ENCODE data around the gene ZRANB1. TPM values are rescaled to one million over a fixed set of nuclear protein-coding genes. Genes with fewer than 3 reads are reported as not detected.
A peak's percentile ranks its signal among the peaks of the same experiment; 100 is the strongest.

Gene ZRANB1
- total RNA-seq, 4 donors from 2014 or later: 35.5 to 48.7 (median 44.3) TPM

DNA sequence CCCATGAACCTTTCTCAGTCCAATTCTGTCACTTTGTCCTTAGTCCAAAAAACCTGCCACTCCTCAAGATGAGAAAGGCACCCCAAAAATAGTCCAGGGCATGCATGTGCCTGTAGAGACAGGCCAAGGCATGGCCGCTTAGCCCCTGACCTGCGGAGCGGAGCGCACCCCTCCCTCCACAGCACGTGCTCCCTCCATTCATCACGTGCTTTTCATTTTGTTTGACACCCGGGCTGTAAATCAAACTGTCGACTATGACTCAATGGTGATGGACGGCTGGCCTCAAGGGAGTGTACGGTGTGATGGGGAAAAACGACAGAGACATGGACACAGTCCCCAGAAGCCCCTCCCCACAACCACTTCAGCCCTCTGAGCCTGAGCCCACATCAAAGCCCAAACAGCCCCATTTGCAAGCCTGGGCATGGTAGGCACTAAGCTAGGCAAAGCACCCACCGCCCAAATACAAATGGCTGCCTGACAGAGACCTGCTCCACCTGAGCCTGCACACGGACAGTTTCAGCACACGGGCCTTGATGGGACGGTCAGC, 90.6 kb downstream of the ZRANB1 start:
- H3K27me3 ChIP-seq: no peaks in the 10 kb centered on the region
- no peak for ATAC-seq
- 40 to 95% methylated on average over 2 to 3 of the region's 15 CpGs for WGBS, 2 donors (ENCODE audit: low coverage in 1 of 2)
- no peaks in the 10 kb centered on the region for H3K9me3 ChIP-seq
- peaks cover 0 to 16% of the 10 kb centered on the region in 2 donors for H3K36me3 ChIP-seq
- H3K4me3 ChIP-seq: no peak overlapping the region
- TF ChIP-seq EP300 (IDR thresholded peaks at IDR 0.05) (no peak), POLR2AphosphoS5 (IDR thresholded peaks at IDR 0.05) (no peak), POLR2A (IDR thresholded peaks at IDR 0.05) (no peak)
- TF ChIP-seq, protein P1, sequence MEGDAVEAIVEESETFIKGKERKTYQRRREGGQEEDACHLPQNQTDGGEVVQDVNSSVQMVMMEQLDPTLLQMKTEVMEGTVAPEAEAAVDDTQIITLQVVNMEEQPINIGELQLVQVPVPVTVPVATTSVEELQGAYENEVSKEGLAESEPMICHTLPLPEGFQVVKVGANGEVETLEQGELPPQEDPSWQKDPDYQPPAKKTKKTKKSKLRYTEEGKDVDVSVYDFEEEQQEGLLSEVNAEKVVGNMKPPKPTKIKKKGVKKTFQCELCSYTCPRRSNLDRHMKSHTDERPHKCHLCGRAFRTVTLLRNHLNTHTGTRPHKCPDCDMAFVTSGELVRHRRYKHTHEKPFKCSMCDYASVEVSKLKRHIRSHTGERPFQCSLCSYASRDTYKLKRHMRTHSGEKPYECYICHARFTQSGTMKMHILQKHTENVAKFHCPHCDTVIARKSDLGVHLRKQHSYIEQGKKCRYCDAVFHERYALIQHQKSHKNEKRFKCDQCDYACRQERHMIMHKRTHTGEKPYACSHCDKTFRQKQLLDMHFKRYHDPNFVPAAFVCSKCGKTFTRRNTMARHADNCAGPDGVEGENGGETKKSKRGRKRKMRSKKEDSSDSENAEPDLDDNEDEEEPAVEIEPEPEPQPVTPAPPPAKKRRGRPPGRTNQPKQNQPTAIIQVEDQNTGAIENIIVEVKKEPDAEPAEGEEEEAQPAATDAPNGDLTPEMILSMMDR (IDR thresholded peaks at IDR 0.05): no peak
- no peak overlapping the region for H3K27ac ChIP-seq
- H3K4me1 ChIP-seq: peaks cover 0 to 84% (median 28%) of the 10 kb centered on the region in 3 donors

DNA sequence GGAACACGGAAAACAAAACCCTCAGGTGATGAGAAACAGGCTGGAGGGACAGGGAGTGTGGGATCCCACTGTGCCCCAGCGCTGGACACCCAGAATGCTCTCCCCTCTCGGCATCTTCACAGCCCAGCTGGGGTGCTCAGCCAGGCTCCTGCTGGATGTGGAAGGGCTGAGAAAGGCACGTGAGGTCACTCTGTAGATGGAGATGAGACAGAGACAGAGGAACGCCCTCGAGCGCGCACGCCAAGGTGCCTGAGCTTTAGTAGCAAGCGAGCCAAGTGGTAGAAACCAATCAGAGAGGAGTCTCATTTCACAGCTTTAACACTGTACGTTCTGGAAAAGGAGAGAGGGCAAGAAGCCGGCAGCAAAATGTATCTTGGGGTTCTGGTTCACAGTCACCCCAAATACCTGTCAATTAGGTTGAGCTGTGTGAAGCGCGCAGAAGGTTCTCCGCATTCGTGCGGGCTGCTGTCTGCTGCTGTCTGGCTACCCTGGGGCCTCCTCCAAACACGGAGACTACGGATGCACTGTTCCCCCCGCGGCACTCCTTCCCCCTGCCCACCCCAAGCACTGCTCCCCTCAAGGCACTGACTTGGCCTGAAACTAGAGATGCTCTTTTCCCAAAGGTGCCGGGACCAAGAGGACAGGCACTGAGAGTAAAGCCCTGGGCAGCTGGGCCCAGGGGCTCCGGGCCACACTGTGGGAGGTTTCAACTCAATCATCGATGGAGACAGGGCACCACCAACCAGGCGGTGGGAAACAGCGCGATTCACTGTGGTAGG, 91.4 kb downstream of the ZRANB1 start:
- Histone ChIP-seq H3K27ac (no peak overlapping the region), H3K9me3 (no peaks in the 10 kb centered on the region), H3K4me1 (peaks cover 0 to 84% (median 31%) of the 10 kb centered on the region in 3 donors), H3K27me3 (no peaks in the 10 kb centered on the region), H3K4me3 (no peak overlapping the region), H3K36me3 (peaks cover 0 to 24% of the 10 kb centered on the region in 2 donors)
- 48 to 82% methylated on average over 8 to 11 of the region's 27 CpGs for WGBS, 2 donors (ENCODE audit: low coverage in 1 of 2)
- ATAC-seq: peak; percentile 53
- TF ChIP-seq POLR2AphosphoS5 (IDR thresholded peaks at IDR 0.05) (no peak), EP300 (IDR thresholded peaks at IDR 0.05) (no peak), POLR2A (IDR thresholded peaks at IDR 0.05) (no peak)
- TF ChIP-seq, protein P1 (IDR thresholded peaks at IDR 0.05): no peak

DNA sequence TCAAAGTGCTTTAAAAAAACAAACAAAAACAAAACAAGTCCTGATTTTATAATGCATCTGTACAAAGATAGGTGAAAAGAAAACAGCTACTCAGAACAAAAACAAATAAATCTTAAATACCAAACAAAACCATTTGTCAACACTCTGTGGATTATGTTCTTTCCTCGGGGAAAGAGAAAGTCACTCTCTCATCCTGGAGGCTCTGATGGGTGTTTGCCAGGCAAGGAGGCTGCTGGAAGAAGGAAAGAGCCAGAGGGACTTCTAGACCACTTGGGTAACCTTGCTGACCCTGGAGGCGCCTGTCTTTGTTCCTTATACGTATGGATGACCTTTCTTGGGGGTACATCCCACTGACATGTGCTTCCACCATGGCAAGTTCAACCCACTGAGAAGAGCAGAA, 92.8 kb downstream of the ZRANB1 start:
- no peaks in the 10 kb centered on the region for H3K27me3 ChIP-seq
- TF ChIP-seq, protein P1 (IDR thresholded peaks at IDR 0.05): no peak
- TF ChIP-seq EP300 (IDR thresholded peaks at IDR 0.05) (no peak), POLR2AphosphoS5 (IDR thresholded peaks at IDR 0.05) (no peak)
- peaks cover 0 to 84% (median 41%) of the 10 kb centered on the region in 3 donors for H3K4me1 ChIP-seq
- ATAC-seq: no peak
- H3K36me3 ChIP-seq: peaks cover 0 to 24% of the 10 kb centered on the region in 2 donors
- 73 to 80% methylated on average over 2 to 3 of the region's 3 CpGs for WGBS, 2 donors (ENCODE audit: low coverage in 1 of 2)
- peak overlapping the region in 2 of 4 donors; percentile 15 to 18 for H3K27ac ChIP-seq
- no peak overlapping the region for H3K4me3 ChIP-seq
- no peaks in the 10 kb centered on the region for H3K9me3 ChIP-seq

DNA sequence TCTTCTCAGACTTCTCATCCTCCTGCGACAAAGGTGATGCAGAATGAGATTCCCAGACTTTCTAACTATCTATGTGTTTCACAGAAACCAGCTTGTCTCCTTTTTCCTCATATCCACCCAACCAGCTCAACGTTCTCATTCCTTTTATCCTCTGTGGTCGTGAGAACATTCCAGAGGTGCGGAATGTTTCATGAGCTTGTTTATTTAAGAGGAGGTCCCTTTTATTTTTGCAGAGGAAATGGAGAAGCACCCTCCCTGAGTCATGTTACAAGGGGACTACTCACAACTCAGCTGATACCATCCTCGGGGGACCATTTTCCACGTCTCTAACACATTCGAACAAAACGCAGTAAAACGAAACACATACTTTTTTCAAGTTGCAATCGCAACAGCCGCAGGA, 93.2 kb downstream of the ZRANB1 start:
- TF ChIP-seq, protein P1 (IDR thresholded peaks at IDR 0.05): no peak
- TF ChIP-seq POLR2A (IDR thresholded peaks at IDR 0.05) (no peak), EP300 (IDR thresholded peaks at IDR 0.05) (no peak), POLR2AphosphoS5 (IDR thresholded peaks at IDR 0.05) (no peak)
- Histone ChIP-seq H3K4me3 (no peak overlapping the region), H3K27me3 (no peaks in the 10 kb centered on the region), H3K36me3 (peaks cover 0 to 24% of the 10 kb centered on the region in 2 donors), H3K4me1 (peaks cover 0 to 84% (median 43%) of the 10 kb centered on the region in 3 donors), H3K27ac (peak overlapping the region in 2 of 4 donors; percentile 15 to 18), H3K9me3 (no peaks in the 10 kb centered on the region)
- no peak for ATAC-seq
- 47 to 73% methylated on average over 3 to 11 of the region's 11 CpGs for WGBS, 2 donors (ENCODE audit: low coverage in 1 of 2)

Measured in gastroesophageal sphincter (tissue), 4 donors.